ENCODE data around the gene SH2D1A.
"Not testable (repeated sequence)": the region's sequence is repeated elsewhere in the genome, so short reads cannot be mapped to it uniquely, and the experiment has no call there.

SH2D1A gene

DNA sequence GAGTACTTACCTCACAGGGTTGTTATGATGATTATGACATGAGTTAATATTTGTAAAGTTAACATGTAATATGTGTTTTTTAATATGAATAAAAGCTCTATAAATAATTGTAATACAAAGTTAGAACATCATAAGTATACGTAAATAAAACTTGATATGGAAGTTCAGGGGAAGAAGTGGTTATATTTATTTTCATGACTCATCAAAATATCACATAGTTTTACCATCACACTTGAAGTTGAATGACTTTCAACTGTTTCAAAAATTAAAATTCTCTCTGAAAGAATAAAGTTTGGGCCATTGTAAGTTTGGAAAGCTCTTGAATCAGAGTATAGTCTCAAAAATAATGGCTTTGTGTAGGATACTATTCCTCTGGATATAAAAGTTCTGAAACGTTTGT lies 8.3 kb downstream of the SH2D1A start:
- no peak for DNase-seq (ENCODE audit: low read depth in 2 of 2)

DNA sequence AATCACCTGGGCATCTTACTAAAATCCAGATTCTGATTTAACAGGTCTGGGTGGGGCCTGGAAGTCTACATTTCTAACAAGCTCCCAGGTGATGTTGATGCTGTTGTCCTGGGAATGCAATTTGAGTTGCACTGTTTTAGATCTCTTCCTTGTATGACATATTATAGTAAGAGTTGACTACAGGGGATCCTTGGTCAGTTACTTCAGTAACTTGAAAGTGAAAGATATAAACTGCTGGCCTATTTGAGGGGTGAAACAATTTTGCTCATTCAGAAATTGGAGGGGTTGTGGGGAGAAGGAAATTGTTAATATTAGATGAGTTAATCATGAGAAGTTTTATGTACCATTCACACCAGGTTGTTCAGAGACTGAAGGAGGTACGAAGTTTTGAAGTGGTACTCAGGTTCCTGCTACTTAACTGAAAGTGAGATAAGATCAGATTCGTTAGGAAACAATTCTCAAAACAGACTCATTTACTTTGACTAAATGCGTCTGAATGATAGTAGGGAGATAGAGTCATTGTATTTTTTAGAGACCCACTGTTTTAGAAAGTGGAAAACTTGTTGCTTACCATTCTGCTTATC lies 12.5 kb downstream of the SH2D1A start:
- DNase-seq (ENCODE audit: low read depth in 2 of 2) = no peak

- no peak for DNase-seq (ENCODE audit: low read depth in 2 of 2)
These were observed 15.7 kb downstream of the SH2D1A start for GRCh38 chrX:124362072-124362471.

GRCh38 chrX:124362761-124363160 lies 16.4 kb downstream of the SH2D1A start:
- DNase-seq (ENCODE audit: low read depth in 2 of 2) = no peak

- DNase-seq (ENCODE audit: low read depth in 2 of 2) = no peak
These were observed 23.4 kb downstream of the SH2D1A start for GRCh38 chrX:124369722-124370121.

DNA sequence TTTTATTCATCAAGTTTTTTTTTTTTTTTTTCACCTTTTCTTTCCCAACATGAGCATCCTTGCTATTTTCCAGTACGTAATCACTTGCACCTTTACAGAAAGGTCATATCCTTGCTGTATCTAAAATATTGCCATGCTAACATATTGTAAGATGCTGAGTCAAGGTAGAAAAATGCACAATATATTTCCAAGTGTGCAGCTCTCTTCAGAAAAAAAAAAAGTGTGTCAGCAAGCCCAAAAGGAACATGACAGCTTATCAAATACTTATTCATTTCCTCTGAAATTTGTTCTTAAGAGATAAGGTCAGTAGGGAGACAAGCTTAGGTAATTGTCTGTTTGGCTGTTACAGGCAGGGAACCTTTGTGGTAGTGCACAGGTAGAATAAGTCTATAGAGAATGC lies 27.0 kb downstream of the SH2D1A start:
- no peak for DNase-seq (ENCODE audit: low read depth in 2 of 2)

DNA sequence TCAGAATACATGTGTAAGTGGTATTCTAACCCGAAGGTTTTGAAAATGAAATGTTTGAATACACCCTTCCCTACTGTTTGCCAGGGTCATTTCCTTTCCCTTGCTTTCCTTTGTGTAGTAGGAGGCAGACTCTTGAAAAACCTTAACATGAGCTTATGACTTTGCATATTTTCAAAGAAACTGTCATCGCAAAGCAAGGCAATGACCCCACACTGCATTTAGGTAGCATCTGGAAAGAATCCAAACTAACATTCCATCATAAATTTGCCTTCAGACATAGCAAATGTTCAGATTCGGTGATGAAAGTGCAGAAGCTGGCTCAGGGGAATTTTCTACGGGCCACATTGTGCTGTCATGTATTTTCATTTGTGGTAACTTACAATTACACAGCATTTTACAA lies 32.3 kb downstream of the SH2D1A start:
- no peak for DNase-seq (ENCODE audit: low read depth in 2 of 2)

DNA sequence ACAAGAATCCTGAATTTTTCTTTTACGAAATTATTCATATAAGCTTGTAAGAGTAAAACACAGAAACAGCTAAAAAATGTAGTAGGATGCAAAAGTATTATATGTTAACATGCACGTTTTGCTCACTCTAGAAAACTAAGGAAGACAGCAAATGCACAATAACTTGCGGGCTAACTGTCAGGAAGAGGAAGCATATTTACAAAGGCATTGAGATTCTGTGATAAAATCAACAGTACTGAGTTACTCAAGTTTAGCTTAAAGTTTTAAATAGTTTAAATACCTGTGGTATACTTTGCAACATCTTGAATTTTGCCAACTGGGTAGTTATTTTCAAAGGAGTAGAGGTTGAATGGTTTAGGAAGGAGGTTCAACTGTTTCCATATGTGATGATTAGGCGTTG lies 37.0 kb downstream of the SH2D1A start:
- no peak for DNase-seq (ENCODE audit: low read depth in 2 of 2)

- no peak for DNase-seq (ENCODE audit: low read depth in 2 of 2)
These were observed 40.0 kb downstream of the SH2D1A start for GRCh38 chrX:124386401-124386800.

DNA sequence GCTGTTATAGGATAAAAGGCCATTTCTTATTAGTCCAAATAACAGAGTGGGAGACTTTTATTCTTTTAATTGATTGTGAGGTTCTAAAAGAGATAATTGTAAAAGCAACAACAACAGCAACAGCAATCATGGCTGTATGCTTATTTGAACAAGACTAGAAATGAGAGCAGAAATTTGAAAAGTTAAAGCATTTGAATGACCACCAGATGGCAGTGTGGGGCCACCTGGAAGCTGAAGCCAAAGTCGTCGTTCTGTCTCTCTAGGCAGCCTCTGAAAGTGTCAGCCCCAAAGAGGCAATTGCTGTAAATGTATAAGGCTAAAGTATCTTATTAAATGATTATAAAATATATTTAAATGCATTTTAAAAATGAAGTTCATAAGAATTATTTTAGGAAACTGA lies 42.2 kb downstream of the SH2D1A start:
- peak; percentile 11 to 26 for DNase-seq (ENCODE audit: low read depth in 2 of 2)

GRCh38 chrX:124392794-124393193 lies 46.4 kb downstream of the SH2D1A start:
- no peak for DNase-seq (ENCODE audit: low read depth in 2 of 2)

DNA sequence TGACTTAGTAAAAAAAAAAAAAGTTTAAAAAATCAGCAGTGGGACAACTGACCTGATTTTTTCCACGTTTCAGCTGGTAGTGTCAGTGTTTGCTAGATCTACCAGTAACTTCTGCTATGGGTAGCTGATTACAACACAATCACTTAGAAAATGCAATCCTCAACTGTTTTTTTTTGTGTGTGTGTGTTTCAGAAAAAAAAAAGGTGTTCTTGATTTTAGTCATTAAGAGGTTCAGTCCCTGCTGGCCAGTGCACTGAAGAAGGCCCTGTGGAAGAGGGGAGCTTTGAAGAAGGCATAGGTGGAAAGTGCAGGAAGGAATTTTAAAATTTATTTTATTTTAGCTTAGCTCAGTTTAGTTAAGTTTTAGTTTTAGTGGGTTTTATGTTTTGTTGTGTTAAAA lies 46.9 kb downstream of the SH2D1A start:
- no peak for DNase-seq (ENCODE audit: low read depth in 2 of 2)

GRCh38 chrX:124393659-124394058 lies 47.3 kb downstream of the SH2D1A start:
- no peak for DNase-seq (ENCODE audit: low read depth in 2 of 2)

DNA sequence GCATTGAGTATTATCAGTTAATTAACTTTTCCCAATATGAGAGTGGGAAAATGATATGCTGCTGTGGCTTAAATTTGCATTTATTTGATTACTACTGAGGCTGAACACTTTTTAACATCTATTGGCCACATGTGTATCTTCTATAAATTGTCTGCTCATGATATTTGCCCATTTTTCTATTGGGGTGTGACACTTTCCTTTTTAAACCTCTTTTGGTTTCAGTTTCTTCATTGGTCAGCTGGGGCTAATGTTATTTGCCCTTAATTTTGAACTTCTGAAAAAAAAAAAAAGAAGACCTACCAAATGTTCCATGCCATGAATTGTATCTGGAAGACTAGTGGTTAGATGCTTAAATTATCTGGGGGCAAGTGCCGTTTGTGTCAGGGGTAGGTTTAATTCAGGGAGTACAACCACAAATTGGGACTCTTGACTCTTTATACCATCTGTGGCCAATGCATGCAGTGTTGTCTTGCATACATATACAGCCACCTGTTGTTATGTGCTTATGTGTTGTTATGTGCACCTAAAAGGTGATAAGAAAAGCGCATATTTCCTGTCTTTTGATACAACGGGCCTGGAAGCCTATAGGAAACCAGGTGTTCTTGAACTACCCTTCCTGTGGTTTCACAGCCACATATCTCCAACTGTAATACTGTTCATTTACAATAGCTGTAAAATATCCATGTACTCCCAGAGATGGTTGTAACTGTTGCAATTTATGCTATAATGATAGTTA lies 49.0 kb downstream of the SH2D1A start:
- no peak for DNase-seq (ENCODE audit: low read depth in 2 of 2)

- DNase-seq (ENCODE audit: low read depth in 2 of 2) = no peak
These were observed 55.3 kb downstream of the SH2D1A start for GRCh38 chrX:124401696-124402095.

DNA sequence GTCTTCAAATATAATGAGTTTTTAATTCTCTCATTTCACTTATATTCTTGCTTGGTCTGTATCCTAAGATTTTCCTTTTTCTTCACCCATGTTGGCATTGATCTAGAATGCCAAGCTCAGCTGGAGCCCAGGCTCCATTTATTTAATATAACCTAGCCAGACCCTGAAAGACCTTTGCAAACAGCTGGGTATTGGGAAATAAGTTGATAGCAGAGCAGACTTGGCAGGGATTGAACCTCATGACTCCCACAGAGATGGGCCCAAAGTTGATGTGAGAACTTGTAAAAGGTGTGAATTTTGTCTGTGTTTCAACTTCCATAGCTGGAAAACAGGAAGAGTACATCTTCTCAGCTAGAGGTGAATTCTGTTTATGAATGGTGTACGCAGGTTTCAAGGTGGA lies 59.5 kb downstream of the SH2D1A start:
- DNase-seq (ENCODE audit: low read depth in 2 of 2) = no peak

GRCh38 chrX:124406294-124407014 lies 60.1 kb downstream of the SH2D1A start:
- DNase-seq (ENCODE audit: low read depth in 2 of 2) = peak; percentile 20 to 27

DNA sequence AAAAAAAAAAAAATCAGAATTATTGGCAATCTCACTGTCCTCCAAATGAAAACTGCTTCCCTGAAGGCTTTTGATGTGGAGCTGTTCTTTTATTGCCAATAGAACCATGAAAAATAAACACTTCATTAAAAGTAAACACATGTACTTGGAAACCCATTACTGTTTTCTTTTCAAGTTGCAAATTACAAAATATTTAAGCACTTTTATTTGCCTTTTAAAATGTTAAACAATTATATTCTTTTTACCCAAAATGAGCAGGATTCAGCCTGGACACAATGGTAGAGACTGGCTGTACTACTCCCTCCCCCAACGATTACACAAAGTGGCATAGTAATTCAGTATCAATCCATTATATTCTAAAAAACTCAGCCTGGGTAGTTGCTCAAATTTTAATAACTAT lies 60.9 kb downstream of the SH2D1A start:
- DNase-seq (ENCODE audit: low read depth in 2 of 2) = no peak

GRCh38 chrX:124408380-124408779 lies 62.0 kb downstream of the SH2D1A start:
- not testable (repeated sequence) for DNase-seq (ENCODE audit: low read depth in 2 of 2)

GRCh38 chrX:124413244-124413643 lies 66.9 kb downstream of the SH2D1A start:
- no peak for DNase-seq (ENCODE audit: low read depth in 2 of 2)

DNA sequence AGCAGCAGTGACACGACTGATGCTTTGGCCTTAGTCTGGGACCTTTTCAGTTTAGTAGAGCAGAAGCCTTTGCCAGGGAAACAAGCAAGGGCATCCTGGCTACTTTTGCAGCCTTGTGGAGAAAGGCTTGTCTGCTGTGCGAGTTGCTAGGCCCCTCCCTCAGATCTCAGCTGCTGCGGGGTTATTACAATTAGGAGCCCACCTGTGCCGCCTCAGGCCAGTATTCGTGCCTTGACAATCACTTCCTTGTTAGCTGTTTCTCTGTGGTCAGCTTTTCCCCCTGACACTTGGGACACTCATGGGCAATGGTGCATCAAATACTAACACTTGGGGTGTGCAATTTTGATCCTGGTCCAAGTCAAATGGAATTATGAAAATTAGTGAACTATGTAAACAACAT lies 67.9 kb downstream of the SH2D1A start:
- no peak for DNase-seq (ENCODE audit: low read depth in 2 of 2)

DNA sequence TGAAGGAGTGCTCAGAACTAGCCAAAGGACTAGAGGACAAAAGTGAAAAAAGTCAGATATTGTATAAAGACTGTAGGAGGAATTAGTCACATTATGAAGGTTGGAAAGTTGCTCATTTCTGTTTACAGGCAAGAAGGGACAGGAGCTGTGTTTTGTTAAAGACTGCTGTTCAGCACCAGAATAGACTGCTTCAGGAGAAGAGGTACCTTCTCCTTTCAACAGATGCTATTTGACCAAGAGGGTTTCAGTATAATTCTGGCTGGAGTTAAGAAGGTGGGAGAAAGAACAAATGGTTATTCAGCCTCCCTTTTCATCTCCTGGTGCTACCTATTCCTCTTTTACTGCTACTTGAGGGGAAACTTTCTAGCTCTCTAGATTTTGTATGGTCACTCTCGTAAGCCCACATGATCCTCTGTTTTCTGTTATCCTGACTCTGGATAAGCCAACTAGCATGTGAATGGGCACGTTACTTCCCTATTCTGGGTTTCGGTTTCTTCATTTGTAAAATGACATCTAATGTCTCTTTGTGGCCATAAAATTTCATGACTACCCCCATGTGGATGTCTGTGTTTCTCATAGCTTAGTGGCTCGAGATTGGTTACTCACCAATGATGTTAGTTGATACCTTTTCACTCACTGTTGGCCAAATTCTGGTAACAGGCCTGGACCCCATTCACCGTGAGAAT lies 68.9 kb downstream of the SH2D1A start:
- no peak for DNase-seq (ENCODE audit: low read depth in 2 of 2)

Measured in stimulated activated CD8-positive, alpha-beta memory T cell treated with anti-CD3 and anti-CD28 coated beads, Interleukin-2, amount 100 ng/mL, for 48 hours (primary cell).